Measurements from ENCODE around the gene TEX28. TPM values are rescaled to one million over a fixed set of nuclear protein-coding genes. Genes with fewer than 3 reads are reported as not detected.
"Not testable (repeated sequence)": the region's sequence is repeated elsewhere in the genome, so short reads cannot be mapped to it uniquely, and the experiment has no call there.

TEX28 gene
- polyA plus RNA-seq, 3 donors: not detected

DNA sequence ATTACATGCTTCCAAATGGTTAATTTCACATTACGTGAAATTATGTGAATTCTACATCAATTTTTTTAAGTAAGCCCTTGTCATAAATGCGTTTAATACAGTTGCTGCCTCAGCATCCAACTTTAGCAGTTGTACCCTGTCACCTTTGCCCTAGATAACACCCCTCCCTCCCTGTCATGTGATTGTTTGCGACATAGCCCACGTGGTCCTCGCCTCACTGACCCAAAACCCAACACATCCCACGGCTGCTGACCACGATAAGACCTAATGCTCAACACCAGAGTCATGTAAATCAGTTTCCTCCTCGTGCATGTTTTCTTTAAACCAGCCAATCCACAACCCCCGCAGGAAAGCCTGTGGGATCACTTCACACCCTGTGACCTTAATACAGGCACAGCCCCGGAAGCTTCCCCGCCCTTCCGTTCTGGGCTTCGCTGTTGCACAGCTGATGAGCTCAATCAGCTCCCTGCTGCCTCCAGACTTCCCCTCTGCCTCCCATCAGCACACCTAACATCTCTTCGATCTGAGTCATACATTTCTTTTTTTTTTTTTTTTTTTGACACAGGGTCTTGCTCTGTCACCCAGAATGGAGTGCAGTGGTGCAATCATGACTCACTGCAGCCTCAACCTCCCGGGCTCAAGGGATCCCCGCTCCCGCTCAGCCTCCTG is 47.4 kb downstream of the TEX28 start:
- not testable (repeated sequence) for DNase-seq

GRCh38 chrX:154239982-154240503 is 54.9 kb downstream of the TEX28 start:
- not testable (repeated sequence) for DNase-seq

- DNase-seq: not testable (repeated sequence)
Measured at GRCh38 chrX:154238939-154239559, 55.9 kb downstream of the TEX28 start.

DNA sequence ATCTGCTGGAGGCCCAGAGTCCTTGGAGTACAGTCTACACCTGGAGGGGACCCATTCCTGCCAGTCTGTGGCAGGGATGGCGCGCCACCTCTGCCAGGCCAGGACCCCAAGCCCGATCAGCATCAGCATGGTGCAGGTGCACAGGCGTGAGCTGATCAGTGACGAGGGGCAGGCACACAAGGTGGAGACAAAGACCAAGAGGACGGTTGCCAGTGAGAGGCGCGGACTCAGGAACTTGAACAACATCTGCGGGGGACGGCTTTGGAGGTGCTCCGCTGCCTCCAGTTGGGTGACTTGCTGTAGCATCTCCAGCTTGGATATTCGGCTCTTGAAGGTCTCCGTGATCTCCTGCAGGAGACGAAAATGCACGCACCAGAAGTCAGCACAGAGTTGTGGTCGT is 61.3 kb downstream of the TEX28 start:
- not testable (repeated sequence) for DNase-seq

- not testable (repeated sequence) for DNase-seq
Measured at GRCh38 chrX:154231443-154231842, 63.5 kb downstream of the TEX28 start.

DNA sequence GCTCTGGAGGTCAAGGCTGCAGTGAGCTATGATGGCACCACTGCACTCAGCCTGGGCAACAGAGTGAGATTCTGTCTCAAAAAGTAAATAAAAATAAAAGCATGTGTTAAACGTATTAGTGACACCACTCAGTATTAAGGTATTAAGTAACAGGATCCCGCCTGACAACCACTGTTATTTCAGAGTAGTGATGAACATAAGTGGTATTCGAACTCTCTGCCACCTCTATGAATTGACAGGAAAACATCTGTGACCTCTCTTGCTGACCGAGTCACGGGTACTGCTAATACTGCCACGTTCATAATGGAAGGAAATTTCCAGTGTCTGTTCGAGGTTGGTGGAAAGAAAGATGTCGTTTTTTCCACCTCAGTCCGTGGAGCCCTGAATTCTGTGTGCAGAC is 68.2 kb downstream of the TEX28 start:
- DNase-seq: not testable (repeated sequence)

- not testable (repeated sequence) for DNase-seq
Measured at GRCh38 chrX:154225292-154225691, 69.6 kb downstream of the TEX28 start.

Other genes starting within 250 kb of the TEX28 start
- 10 to 100 TPM; 30.7 to 38.5 (median 33.7) TPM for gene MECP2, start 197.4 kb downstream of the TEX28 start, polyA plus RNA-seq (ENCODE audit: insufficient read length in 3 of 3)
- gene OPN1LW, start 150.9 kb downstream of the TEX28 start, polyA plus RNA-seq (ENCODE audit: insufficient read length in 3 of 3): not detected
- not detected for gene OPN1MW, start 112.5 kb downstream of the TEX28 start, polyA plus RNA-seq (ENCODE audit: insufficient read length in 3 of 3)
- not detected for gene OPN1MW2, start 75.4 kb downstream of the TEX28 start, polyA plus RNA-seq (ENCODE audit: insufficient read length in 3 of 3)
- not detected for gene OPN1MW3, start 37.5 kb downstream of the TEX28 start, polyA plus RNA-seq (ENCODE audit: insufficient read length in 3 of 3)
- under 1 TPM; 0.24 to 0.54 (median 0.52) TPM for gene TKTL1, start 671 bp upstream of the TEX28 start, polyA plus RNA-seq (ENCODE audit: insufficient read length in 3 of 3)
- gene FLNA, start 79.5 kb upstream of the TEX28 start, polyA plus RNA-seq (ENCODE audit: insufficient read length in 3 of 3): 100 to 1,000 TPM; 416 to 612 (median 573) TPM
- 10 to 100 TPM; 68.3 to 87.4 (median 81.2) TPM for gene EMD, start 84.2 kb upstream of the TEX28 start, polyA plus RNA-seq (ENCODE audit: insufficient read length in 3 of 3)
- gene RPL10, start 103.3 kb upstream of the TEX28 start, polyA plus RNA-seq (ENCODE audit: insufficient read length in 3 of 3): 1,000 to 10,000 TPM; 2,952 to 3,594 (median 3,543) TPM
- 10 to 100 TPM; 14.7 to 16.4 (median 16.0) TPM for gene DNASE1L1, start 114.1 kb upstream of the TEX28 start, polyA plus RNA-seq (ENCODE audit: insufficient read length in 3 of 3)
- gene TAFAZZIN, start 116.4 kb upstream of the TEX28 start, polyA plus RNA-seq (ENCODE audit: insufficient read length in 3 of 3): 10 to 100 TPM; 32.3 to 46.4 (median 39.5) TPM
- 100 to 1,000 TPM; 144 to 170 (median 166) TPM for gene ATP6AP1, start 133.6 kb upstream of the TEX28 start, polyA plus RNA-seq (ENCODE audit: insufficient read length in 3 of 3)
- gene GDI1, start 142.0 kb upstream of the TEX28 start, polyA plus RNA-seq (ENCODE audit: insufficient read length in 3 of 3): 100 to 1,000 TPM; 127 to 145 (median 135) TPM
- gene FAM50A, start 149.0 kb upstream of the TEX28 start, polyA plus RNA-seq (ENCODE audit: insufficient read length in 3 of 3): 10 to 100 TPM; 52.6 to 65.9 (median 54.6) TPM
- gene PLXNA3, start 163.2 kb upstream of the TEX28 start, polyA plus RNA-seq (ENCODE audit: insufficient read length in 3 of 3): 10 to 100 TPM; 49.7 to 65.3 (median 53.2) TPM
- gene LAGE3, start 184.2 kb upstream of the TEX28 start, polyA plus RNA-seq (ENCODE audit: insufficient read length in 3 of 3): 10 to 100 TPM; 13.1 to 19.1 (median 16.1) TPM
- gene UBL4A, start 191.5 kb upstream of the TEX28 start, polyA plus RNA-seq (ENCODE audit: insufficient read length in 3 of 3): 10 to 100 TPM; 25.6 to 33.6 (median 32.1) TPM
- 10 to 100 TPM; 20.0 to 24.1 (median 20.9) TPM for gene SLC10A3, start 195.5 kb upstream of the TEX28 start, polyA plus RNA-seq (ENCODE audit: insufficient read length in 3 of 3)
- 10 to 100 TPM; 36.2 to 44.6 (median 39.4) TPM for gene FAM3A, start 221.1 kb upstream of the TEX28 start, polyA plus RNA-seq (ENCODE audit: insufficient read length in 3 of 3)